Stomach (tissue), 9 donors: ENCODE results near the gene CAND2. TPM values are rescaled to one million over a fixed set of nuclear protein-coding genes. Genes with fewer than 3 reads are reported as not detected.
A peak's percentile ranks its signal among the peaks of the same experiment; 100 is the strongest.
"Not testable (repeated sequence)": the region's sequence is repeated elsewhere in the genome, so short reads cannot be mapped to it uniquely, and the experiment has no call there.

Experiments used
- DNase-seq, 2 donors: peaks; one replicate each; pipeline versions ENCODE4 v3.0.0 to v3.0.0-alpha.2; 2013 to 2019
- H3K27ac ChIP-seq, 5 donors: fragments of 200-600 bp in 4 of 5; sonication (generic) in 4 of 5; one replicate each; pipeline ENCODE4 v1.5.1; 2013 to 2019; ENCODE audit warnings: mild to moderate bottlenecking in 1 of 5, moderate library complexity in 1 of 5
- H3K27me3 ChIP-seq, 3 donors: fragments of 200-600 bp; sonication (generic); one replicate each; pipeline ENCODE4 v1.5.1; 2017 to 2019; ENCODE audit warnings: mixed run types in 1 of 3
- H3K36me3 ChIP-seq, 4 donors: fragments of 200-600 bp; sonication (generic); 1 replicate in 3 of 4; 2 replicates in 1 of 4; pipeline ENCODE4 v1.5.1; 2016 to 2019
- H3K4me1 ChIP-seq, 4 donors: fragments of 200-600 bp; sonication (generic); one replicate each; pipeline ENCODE4 v1.5.1; 2016 to 2019
- H3K4me3 ChIP-seq, 4 donors: fragments of 200-600 bp; sonication (generic) in 3 of 4; one replicate each; pipeline ENCODE4 v1.5.1; 2016 to 2019; ENCODE audit warnings: mild to moderate bottlenecking in 1 of 4
- H3K9me3 ChIP-seq, 4 donors: fragments of 200-600 bp; sonication (generic); one replicate each; pipeline ENCODE4 v1.5.1; 2016 to 2019
- CTCF ChIP-seq, 7 experiments: fragments of 450-650 bp in 4 of 7; fragments of 200-600 bp in 3 of 7; sonication (generic) in 3 of 7; IDR thresholded peaks; one replicate each; pipeline ENCODE4 v1.5.1; 2016 to 2019; ENCODE audit warnings: antibody characterized with exemption in 7 of 7, control low read depth in 2 of 7, mild to moderate bottlenecking in 1 of 7
- EP300 ChIP-seq: sonication (generic); formaldehyde crosslinking; IDR thresholded peaks from one replicate; pipeline ENCODE4 v1.6.1; 2017; ENCODE audit warnings: antibody characterized with exemption
- POLR2A ChIP-seq, 4 donors: fragments of 450-650 bp; IDR thresholded peaks; one replicate each; pipeline ENCODE4 v1.6.1; 2016; ENCODE audit warnings: antibody characterized with exemption in 4 of 4, control low read depth in 2 of 4, mild to moderate bottlenecking in 1 of 4, moderate library complexity in 1 of 4
- POLR2AphosphoS5 ChIP-seq, 3 donors: sonication (generic); formaldehyde crosslinking; IDR thresholded peaks; one replicate each; pipeline ENCODE4 v1.6.1; 2016; ENCODE audit warnings: antibody characterized with exemption in 3 of 3
- WGBS, 5 donors: extraction: QIAGEN DNeasy Blood & Tissue Kit in 3 of 5; methylation state at CpG; one replicate each; pipeline versions ENCODE4 v1.1.5 to v1.1.7; 2013 to 2018; 5-methylcytosine and 5-hydroxymethylcytosine counted together
- intact Hi-C: fragments of 100-400 bp; cut with DNase I; formaldehyde crosslinking; loops from one replicate; pipeline ENCODE4 v1.15.1; 2023; ENCODE audit warnings: low total_unique reads
- polyA plus RNA-seq, 3 donors: library from polyadenylated mRNA; stranded (reverse); fragments of 200-250 nt; gene quantifications; one replicate each; pipeline ENCODE4 v1.2.3, GENCODE V29; 2013
- total RNA-seq, 5 donors: library from RNA; depleted of rRNA; stranded (reverse); fragments of >200 nt; gene quantifications; one replicate each; pipeline versions ENCODE4 v1.1.0 to v1.2.3, GENCODE V29; 2014 to 2016
- donor health status: healthy with polysubstance abuse.
- donor health status: Bipolar disorder and iron deficiency.
- donor health status: healthy.

CAND2 gene
- total and polyA plus RNA-seq, 8 donors = under 0.01 to 5.3 (median 2.8) TPM

- H3K9me3 ChIP-seq = no peaks in the 10 kb centered on the region
- 34 to 50% (median 42%) methylated on average over 7 of the region's 7 CpGs for WGBS, 5 donors
- H3K27ac ChIP-seq = peak overlapping the region in 4 of 5 donors; percentile 86 to 96 (median 90)
- H3K4me1 ChIP-seq = peaks cover 30 to 44% (median 34%) of the 10 kb centered on the region in 4 donors
- H3K27me3 ChIP-seq = no peaks in the 10 kb centered on the region
- DNase-seq = no peak
- intact Hi-C loops = no loop called here
- TF ChIP-seq POLR2AphosphoS5 (IDR thresholded peaks at IDR 0.05) (no peak), CTCF (IDR thresholded peaks at IDR 0.05) (no peak), POLR2A (IDR thresholded peaks at IDR 0.05) (no peak), EP300 (no peak)
- peaks cover 29 to 31% (median 31%) of the 10 kb centered on the region in 4 donors for H3K36me3 ChIP-seq
- peak overlapping the region in 3 of 4 donors; percentile 19 to 99 (median 87) for H3K4me3 ChIP-seq
These were observed 45.5 kb downstream of the CAND2 start for GRCh38 chr3:12841970-12842328.

- intact Hi-C loops = no loop called here
- no peak for DNase-seq
- Histone ChIP-seq H3K36me3 (peaks cover 24 to 26% (median 26%) of the 10 kb centered on the region in 4 donors), H3K4me3 (no peak overlapping the region), H3K4me1 (peaks cover 27 to 39% (median 31%) of the 10 kb centered on the region in 4 donors), H3K27me3 (no peaks in the 10 kb centered on the region), H3K9me3 (no peaks in the 10 kb centered on the region), H3K27ac (no peak overlapping the region)
- 88 to 97% (median 92%) methylated on average over 4 of the region's 4 CpGs for WGBS, 5 donors
- no peak for TF ChIP-seq CTCF (IDR thresholded peaks at IDR 0.05)
- no peak for TF ChIP-seq EP300
- TF ChIP-seq POLR2A (IDR thresholded peaks at IDR 0.05) = no peak
- no peak for TF ChIP-seq POLR2AphosphoS5 (IDR thresholded peaks at IDR 0.05)
These were observed 46.0 kb downstream of the CAND2 start for GRCh38 chr3:12842469-12842868.

GRCh38 chr3:12845811-12846210 lies 49.3 kb downstream of the CAND2 start:
- TF ChIP-seq EP300 = no peak
- no peak for TF ChIP-seq CTCF (IDR thresholded peaks at IDR 0.05)
- TF ChIP-seq POLR2AphosphoS5 (IDR thresholded peaks at IDR 0.05) = no peak
- TF ChIP-seq POLR2A (IDR thresholded peaks at IDR 0.05) = no peak
- H3K27ac ChIP-seq = no peak overlapping the region
- intact Hi-C loops = no loop called here
- H3K36me3 ChIP-seq = no peaks in the 10 kb centered on the region
- WGBS, 5 donors = 4 to 41% (median 29%) methylated on average over 1 of the region's 1 CpG
- H3K4me3 ChIP-seq = no peak overlapping the region
- DNase-seq = no peak
- no peaks in the 10 kb centered on the region for H3K27me3 ChIP-seq
- peaks cover 0 to 5% (median 0%) of the 10 kb centered on the region in 4 donors for H3K4me1 ChIP-seq
- no peaks in the 10 kb centered on the region for H3K9me3 ChIP-seq

- Histone ChIP-seq H3K4me3 (no peak overlapping the region), H3K4me1 (no peaks in the 10 kb centered on the region), H3K27me3 (no peaks in the 10 kb centered on the region), H3K36me3 (no peaks in the 10 kb centered on the region), H3K27ac (no peak overlapping the region), H3K9me3 (no peaks in the 10 kb centered on the region)
- no peak for DNase-seq
- 84 to 89% (median 87%) methylated on average over 3 of the region's 3 CpGs for WGBS, 5 donors
- no peak for TF ChIP-seq EP300
- TF ChIP-seq POLR2A (IDR thresholded peaks at IDR 0.05) = no peak
- no peak for TF ChIP-seq POLR2AphosphoS5 (IDR thresholded peaks at IDR 0.05)
- no peak for TF ChIP-seq CTCF (IDR thresholded peaks at IDR 0.05)
- intact Hi-C loops = no loop called here
These were observed 55.7 kb downstream of the CAND2 start for GRCh38 chr3:12852201-12852600.

- H3K27me3 ChIP-seq, H3K4me3 ChIP-seq, H3K36me3 ChIP-seq, H3K27ac ChIP-seq, H3K9me3 ChIP-seq, intact Hi-C loops, DNase-seq, H3K4me1 ChIP-seq: not testable (repeated sequence)
- WGBS, 5 donors = 66 to 82% (median 73%) methylated on average over 2 of the region's 2 CpGs
These were observed 57.4 kb downstream of the CAND2 start for GRCh38 chr3:12853847-12854246.
